PC-9 (cell line): Measurements from ENCODE around the gene GFPT1.

ENCODE experiments used
- EZH2 ChIP-seq: fragments of 200-600 bp; sonication (generic); IDR thresholded peaks from 2 replicates; pipeline ENCODE4 v1.8.0; 2017; ENCODE audit warnings: antibody characterized with exemption, low read depth
- TF ChIP-seq, protein P1 (sequence below): fragments of 200-600 bp; sonication (generic); conservative IDR thresholded peaks from 2 replicates; pipeline ENCODE4 v1.6.1; 2017; ENCODE audit warnings: mixed run types, antibody characterized with exemption, mild to moderate bottlenecking, moderate library complexity

DNA sequence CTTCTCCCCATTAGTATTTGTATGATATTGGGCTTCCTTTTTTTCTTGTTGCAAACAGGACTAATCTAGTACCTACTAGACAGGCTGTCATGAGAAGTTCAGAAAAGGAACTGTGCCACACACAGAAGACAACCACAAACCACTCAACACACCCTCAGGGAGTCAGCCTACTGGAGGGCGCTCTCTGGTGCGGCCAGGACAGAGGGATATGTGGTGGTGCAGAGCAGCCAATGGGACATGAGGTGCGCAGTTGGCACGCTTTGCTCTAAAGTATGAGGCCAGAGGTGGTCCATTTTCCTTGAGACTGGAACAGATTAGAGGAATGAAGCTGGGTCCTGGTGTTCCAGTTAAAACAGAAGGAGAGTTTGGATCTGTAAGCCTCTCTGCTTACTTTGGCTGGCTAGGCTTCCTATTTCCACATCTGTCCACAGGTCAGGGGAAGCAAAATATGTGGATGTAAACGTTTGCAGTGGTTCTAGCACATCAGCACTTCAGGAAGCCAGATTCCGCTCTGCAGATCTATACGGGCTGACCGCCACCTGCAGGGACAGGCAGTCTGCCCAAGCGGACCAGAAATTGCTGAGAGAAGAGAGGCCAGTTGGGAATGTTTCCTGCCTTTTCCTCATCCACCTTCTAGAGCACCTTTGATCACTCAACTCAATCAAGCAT is 114.1 kb downstream of the GFPT1 start:
- TF ChIP-seq, protein P1, sequence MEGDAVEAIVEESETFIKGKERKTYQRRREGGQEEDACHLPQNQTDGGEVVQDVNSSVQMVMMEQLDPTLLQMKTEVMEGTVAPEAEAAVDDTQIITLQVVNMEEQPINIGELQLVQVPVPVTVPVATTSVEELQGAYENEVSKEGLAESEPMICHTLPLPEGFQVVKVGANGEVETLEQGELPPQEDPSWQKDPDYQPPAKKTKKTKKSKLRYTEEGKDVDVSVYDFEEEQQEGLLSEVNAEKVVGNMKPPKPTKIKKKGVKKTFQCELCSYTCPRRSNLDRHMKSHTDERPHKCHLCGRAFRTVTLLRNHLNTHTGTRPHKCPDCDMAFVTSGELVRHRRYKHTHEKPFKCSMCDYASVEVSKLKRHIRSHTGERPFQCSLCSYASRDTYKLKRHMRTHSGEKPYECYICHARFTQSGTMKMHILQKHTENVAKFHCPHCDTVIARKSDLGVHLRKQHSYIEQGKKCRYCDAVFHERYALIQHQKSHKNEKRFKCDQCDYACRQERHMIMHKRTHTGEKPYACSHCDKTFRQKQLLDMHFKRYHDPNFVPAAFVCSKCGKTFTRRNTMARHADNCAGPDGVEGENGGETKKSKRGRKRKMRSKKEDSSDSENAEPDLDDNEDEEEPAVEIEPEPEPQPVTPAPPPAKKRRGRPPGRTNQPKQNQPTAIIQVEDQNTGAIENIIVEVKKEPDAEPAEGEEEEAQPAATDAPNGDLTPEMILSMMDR, result no peak
- TF ChIP-seq EZH2, result no peak
